ENCODE results near the gene P2RY14. TPM values are rescaled to one million over a fixed set of nuclear protein-coding genes. Genes with fewer than 3 reads are reported as not detected.

The P2RY14 gene
- total RNA-seq, 3 donors from 2014 or later (not counting 1 experiment from before 2014, with no cell fraction given) = 0.25 to 0.93 (median 0.31) TPM

DNA sequence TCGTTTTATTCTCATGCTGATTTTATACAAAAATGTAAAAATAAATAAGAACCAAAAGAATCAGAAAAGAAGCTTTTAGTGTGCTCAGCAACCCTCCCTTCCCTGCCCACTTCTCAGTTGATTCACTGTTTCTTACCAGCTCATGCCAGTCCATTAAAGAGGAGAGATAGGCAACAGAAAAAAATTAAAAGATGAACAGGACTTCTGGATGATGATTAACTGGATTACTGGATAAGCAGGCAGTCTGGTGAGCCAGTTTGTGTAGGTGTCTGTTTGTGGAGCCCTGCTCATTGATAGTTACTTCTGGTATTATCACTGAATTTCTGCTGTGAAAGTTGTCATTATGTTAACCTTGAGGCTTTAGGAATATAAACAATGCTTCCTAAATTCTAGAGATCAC lies 60.2 kb downstream of the P2RY14 start:
- Histone ChIP-seq H3K4me3 (ENCODE audit: low read length) (no peak overlapping the region), H3K4me1 (ENCODE audit: control insufficient read depth, insufficient read depth, low read length) (no peaks in the 10 kb centered on the region), H3K9me3 (ENCODE audit: control insufficient read depth, insufficient read depth, low read length) (no peaks in the 10 kb centered on the region), H3K27ac (ENCODE audit: low read length) (no peak overlapping the region), H3K27me3 (ENCODE audit: control insufficient read depth, insufficient read depth, low read length) (no peaks in the 10 kb centered on the region), H3K36me3 (ENCODE audit: control insufficient read depth, insufficient read depth, low read length) (no peaks in the 10 kb centered on the region)
- ATAC-seq = no peak
- no peak for DNase-seq
- Mint-ChIP-seq H3K4me3 (no peak overlapping the region), H3K36me3 (peaks cover 8% of the 10 kb centered on the region), H3K27ac (no peak overlapping the region), H3K27me3 (ENCODE audit: low read depth in 2 of 2) (peaks cover 0 to 2% of the 10 kb centered on the region in 2 donors), H3K9me3 (peaks cover 0 to 3% of the 10 kb centered on the region in 2 donors), H3K4me1 (no peaks in the 10 kb centered on the region)
- intact Hi-C loops (cut with micrococcal nuclease) = no loop called here
- WGBS (ENCODE audit: insufficient coverage) = no CpG with 5 or more reads among the region's 1 CpG
- TF ChIP-seq, protein P1, sequence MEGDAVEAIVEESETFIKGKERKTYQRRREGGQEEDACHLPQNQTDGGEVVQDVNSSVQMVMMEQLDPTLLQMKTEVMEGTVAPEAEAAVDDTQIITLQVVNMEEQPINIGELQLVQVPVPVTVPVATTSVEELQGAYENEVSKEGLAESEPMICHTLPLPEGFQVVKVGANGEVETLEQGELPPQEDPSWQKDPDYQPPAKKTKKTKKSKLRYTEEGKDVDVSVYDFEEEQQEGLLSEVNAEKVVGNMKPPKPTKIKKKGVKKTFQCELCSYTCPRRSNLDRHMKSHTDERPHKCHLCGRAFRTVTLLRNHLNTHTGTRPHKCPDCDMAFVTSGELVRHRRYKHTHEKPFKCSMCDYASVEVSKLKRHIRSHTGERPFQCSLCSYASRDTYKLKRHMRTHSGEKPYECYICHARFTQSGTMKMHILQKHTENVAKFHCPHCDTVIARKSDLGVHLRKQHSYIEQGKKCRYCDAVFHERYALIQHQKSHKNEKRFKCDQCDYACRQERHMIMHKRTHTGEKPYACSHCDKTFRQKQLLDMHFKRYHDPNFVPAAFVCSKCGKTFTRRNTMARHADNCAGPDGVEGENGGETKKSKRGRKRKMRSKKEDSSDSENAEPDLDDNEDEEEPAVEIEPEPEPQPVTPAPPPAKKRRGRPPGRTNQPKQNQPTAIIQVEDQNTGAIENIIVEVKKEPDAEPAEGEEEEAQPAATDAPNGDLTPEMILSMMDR (IDR thresholded peaks at IDR 0.05) = no peak

DNA sequence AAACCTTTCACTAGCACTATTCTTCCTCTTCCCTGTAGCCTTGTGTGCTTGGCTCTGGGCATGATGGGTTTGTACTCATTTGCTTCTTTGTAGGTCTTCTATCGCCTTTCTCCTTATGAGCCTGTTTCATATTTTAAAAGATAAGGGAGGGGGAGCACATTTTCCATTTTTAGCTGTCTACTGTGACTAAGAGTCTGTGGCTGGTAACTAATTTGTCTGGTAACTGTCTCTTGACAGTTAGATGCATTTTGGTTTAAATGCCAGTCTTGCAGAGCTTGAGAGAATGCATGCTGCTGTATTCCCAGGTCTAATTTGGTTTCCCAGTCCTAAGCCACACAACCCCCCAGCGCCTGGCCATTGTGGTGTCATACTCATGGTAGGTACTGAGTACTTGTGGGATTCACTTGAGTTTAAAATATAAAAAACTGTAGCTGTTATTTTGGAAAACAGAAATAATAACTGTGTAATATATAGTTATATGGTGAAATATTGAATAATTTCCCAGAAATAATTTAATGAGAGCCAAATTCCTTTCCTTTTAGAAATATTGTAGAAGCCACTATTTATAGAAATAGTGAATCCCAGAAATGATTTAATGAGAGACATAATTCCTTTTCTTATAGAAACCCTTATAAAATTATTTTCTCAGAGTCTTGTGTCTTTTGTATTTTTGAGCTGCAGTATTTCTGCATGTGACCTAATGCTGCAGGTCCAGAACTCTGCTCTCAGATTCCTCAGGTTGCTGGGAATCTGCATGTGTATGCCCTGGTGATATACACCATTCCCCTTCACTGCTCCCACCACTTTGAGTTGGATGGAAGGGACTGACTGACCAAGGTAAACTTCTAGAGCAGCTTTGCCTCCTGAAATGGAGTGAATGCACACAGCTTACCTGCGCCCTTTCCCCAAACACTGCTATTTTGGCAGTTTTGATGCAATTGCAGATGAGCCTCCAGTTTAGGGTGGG lies 61.4 kb downstream of the P2RY14 start:
- no peak for ATAC-seq

GRCh38 chr3:151214459-151214858 lies 63.9 kb downstream of the P2RY14 start:
- Histone ChIP-seq H3K27me3 (ENCODE audit: control insufficient read depth, insufficient read depth, low read length) (no peaks in the 10 kb centered on the region), H3K27ac (ENCODE audit: low read length) (no peak overlapping the region), H3K4me3 (ENCODE audit: low read length) (no peak overlapping the region), H3K4me1 (ENCODE audit: control insufficient read depth, insufficient read depth, low read length) (peaks cover 4% of the 10 kb centered on the region), H3K9me3 (ENCODE audit: control insufficient read depth, insufficient read depth, low read length) (no peaks in the 10 kb centered on the region), H3K36me3 (ENCODE audit: control insufficient read depth, insufficient read depth, low read length) (no peaks in the 10 kb centered on the region)
- WGBS (ENCODE audit: insufficient coverage) = no CpG with 5 or more reads among the region's 1 CpG
- no peaks in the 10 kb centered on the region for H3K9me3 Mint-ChIP-seq
- no peaks in the 10 kb centered on the region for H3K36me3 Mint-ChIP-seq
- no peak overlapping the region for H3K27ac Mint-ChIP-seq
- intact Hi-C loops (cut with micrococcal nuclease) = no loop called here
- no peak overlapping the region for H3K4me3 Mint-ChIP-seq
- TF ChIP-seq, protein P1 (IDR thresholded peaks at IDR 0.05) = no peak
- ATAC-seq (no peak), DNase-seq (no peak)
- H3K27me3 Mint-ChIP-seq (ENCODE audit: low read depth in 2 of 2) = peaks cover 0 to 2% of the 10 kb centered on the region in 2 donors
- peaks cover 13 to 17% of the 10 kb centered on the region in 2 donors for H3K4me1 Mint-ChIP-seq

More for the DNA sequence above, 61.4 kb downstream of the P2RY14 start:
- Histone ChIP-seq H3K9me3 (ENCODE audit: control insufficient read depth, insufficient read depth, low read length) (no peaks in the 10 kb centered on the region), H3K36me3 (ENCODE audit: control insufficient read depth, insufficient read depth, low read length) (no peaks in the 10 kb centered on the region), H3K27me3 (ENCODE audit: control insufficient read depth, insufficient read depth, low read length) (no peaks in the 10 kb centered on the region), H3K27ac (ENCODE audit: low read length) (no peak overlapping the region), H3K4me3 (ENCODE audit: low read length) (no peak overlapping the region), H3K4me1 (ENCODE audit: control insufficient read depth, insufficient read depth, low read length) (no peaks in the 10 kb centered on the region)
- no peaks in the 10 kb centered on the region for H3K4me1 Mint-ChIP-seq
- H3K9me3 Mint-ChIP-seq = no peaks in the 10 kb centered on the region
- 96% methylated on average over 2 of the region's 3 CpGs for WGBS (ENCODE audit: insufficient coverage)
- no peak for DNase-seq
- TF ChIP-seq, protein P1 (IDR thresholded peaks at IDR 0.05) = no peak
- H3K4me3 Mint-ChIP-seq = no peak overlapping the region
- peaks cover 0 to 2% of the 10 kb centered on the region in 2 donors for H3K27me3 Mint-ChIP-seq (ENCODE audit: low read depth in 2 of 2)
- peaks cover 8% of the 10 kb centered on the region for H3K36me3 Mint-ChIP-seq
- intact Hi-C loops (cut with micrococcal nuclease) = no loop called here
- no peak overlapping the region for H3K27ac Mint-ChIP-seq
